Upper lobe of right lung (tissue), 1 donor: Measurements from ENCODE around the gene HPGDS. TPM values are rescaled to one million over a fixed set of nuclear protein-coding genes. Genes with fewer than 3 reads are reported as not detected.

Experiments
- ATAC-seq: fragments of 200-7000 bp; cut with Tn5 transposase; one replicate; pipeline ENCODE4 v1.9.1; 2020; ENCODE audit warnings: mild to moderate bottlenecking, moderate library complexity
- DNase-seq: peaks from one replicate; pipeline ENCODE4 v3.0.0-alpha.2; 2020
- H3K27ac ChIP-seq: fragments of 200-600 bp; one replicate; pipeline ENCODE4 v1.8.0; 2022
- H3K27me3 ChIP-seq: fragments of 200-600 bp; one replicate; pipeline ENCODE4 v1.8.0; 2022; ENCODE audit warnings: mild to moderate bottlenecking
- H3K36me3 ChIP-seq: fragments of 200-600 bp; one replicate; pipeline ENCODE4 v1.8.0; 2022
- H3K4me1 ChIP-seq: fragments of 200-600 bp; one replicate; pipeline ENCODE4 v1.8.0; 2022
- H3K4me3 ChIP-seq: fragments of 200-600 bp; one replicate; pipeline ENCODE4 v1.8.0; 2022; ENCODE audit warnings: mild to moderate bottlenecking
- H3K9me3 ChIP-seq: fragments of 200-600 bp; one replicate; pipeline ENCODE4 v1.8.0; 2022
- intact Hi-C: fragments of 100-400 bp; cut with DNase I; formaldehyde crosslinking; loops from one replicate; pipeline ENCODE4 v1.11.0; 2022
- total RNA-seq: library from RNA; stranded (reverse); fragmentation: NEBNext Ultra II Directional; extraction: Animal tissue kit (Norgen Biotek cat#: 25700); gene quantifications from one replicate; pipeline ENCODE4 v1.2.1, GENCODE V29; 2021
- TF ChIP-seq, protein P1 (sequence below): fragments of 200-600 bp; IDR thresholded peaks from one replicate; pipeline ENCODE4 v1.8.0; 2022; ENCODE audit warnings: antibody characterized with exemption
- donor health status: DM: no; HTN: yes; CAD: no; lungs with severe emphysema.

Gene HPGDS
- total RNA-seq, 1 donor from 2014 or later = 15.8 TPM

- ATAC-seq = no peak
- Histone ChIP-seq H3K4me1 (no peaks in the 10 kb centered on the region), H3K36me3 (no peaks in the 10 kb centered on the region), H3K4me3 (no peak overlapping the region), H3K27me3 (no peaks in the 10 kb centered on the region), H3K27ac (no peak overlapping the region), H3K9me3 (no peaks in the 10 kb centered on the region)
- DNase-seq = no peak
- TF ChIP-seq, protein P1, sequence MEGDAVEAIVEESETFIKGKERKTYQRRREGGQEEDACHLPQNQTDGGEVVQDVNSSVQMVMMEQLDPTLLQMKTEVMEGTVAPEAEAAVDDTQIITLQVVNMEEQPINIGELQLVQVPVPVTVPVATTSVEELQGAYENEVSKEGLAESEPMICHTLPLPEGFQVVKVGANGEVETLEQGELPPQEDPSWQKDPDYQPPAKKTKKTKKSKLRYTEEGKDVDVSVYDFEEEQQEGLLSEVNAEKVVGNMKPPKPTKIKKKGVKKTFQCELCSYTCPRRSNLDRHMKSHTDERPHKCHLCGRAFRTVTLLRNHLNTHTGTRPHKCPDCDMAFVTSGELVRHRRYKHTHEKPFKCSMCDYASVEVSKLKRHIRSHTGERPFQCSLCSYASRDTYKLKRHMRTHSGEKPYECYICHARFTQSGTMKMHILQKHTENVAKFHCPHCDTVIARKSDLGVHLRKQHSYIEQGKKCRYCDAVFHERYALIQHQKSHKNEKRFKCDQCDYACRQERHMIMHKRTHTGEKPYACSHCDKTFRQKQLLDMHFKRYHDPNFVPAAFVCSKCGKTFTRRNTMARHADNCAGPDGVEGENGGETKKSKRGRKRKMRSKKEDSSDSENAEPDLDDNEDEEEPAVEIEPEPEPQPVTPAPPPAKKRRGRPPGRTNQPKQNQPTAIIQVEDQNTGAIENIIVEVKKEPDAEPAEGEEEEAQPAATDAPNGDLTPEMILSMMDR = no peak
- intact Hi-C loops = no loop called here
Observed at GRCh38 chr4:94307231-94307871, 35.3 kb downstream of the HPGDS start.

DNA sequence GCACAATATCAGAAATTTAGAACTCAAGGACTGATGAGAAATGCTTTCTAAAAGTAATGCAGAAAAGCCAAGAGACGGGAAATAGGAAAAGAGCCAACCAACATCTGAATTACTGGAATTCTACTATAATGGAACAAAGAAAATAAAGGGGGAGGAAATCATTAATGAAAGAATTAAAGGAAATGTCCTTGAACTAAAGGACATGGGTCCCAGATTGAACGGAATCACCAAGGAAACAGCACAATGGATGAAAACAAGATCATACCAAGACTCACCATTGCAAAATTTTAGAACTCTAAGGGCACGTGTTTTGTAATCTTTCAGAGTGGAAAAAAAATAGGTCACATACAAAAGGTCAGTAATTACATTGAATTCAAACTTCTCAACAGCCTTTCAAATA, 35.9 kb downstream of the HPGDS start:
- H3K4me1 ChIP-seq = no peaks in the 10 kb centered on the region
- H3K27ac ChIP-seq = no peak overlapping the region
- DNase-seq = no peak
- H3K4me3 ChIP-seq = no peak overlapping the region
- intact Hi-C loops = no loop called here
- no peak for ATAC-seq
- TF ChIP-seq, protein P1 = no peak
- H3K36me3 ChIP-seq = no peaks in the 10 kb centered on the region
- no peaks in the 10 kb centered on the region for H3K9me3 ChIP-seq
- H3K27me3 ChIP-seq = no peaks in the 10 kb centered on the region

DNA sequence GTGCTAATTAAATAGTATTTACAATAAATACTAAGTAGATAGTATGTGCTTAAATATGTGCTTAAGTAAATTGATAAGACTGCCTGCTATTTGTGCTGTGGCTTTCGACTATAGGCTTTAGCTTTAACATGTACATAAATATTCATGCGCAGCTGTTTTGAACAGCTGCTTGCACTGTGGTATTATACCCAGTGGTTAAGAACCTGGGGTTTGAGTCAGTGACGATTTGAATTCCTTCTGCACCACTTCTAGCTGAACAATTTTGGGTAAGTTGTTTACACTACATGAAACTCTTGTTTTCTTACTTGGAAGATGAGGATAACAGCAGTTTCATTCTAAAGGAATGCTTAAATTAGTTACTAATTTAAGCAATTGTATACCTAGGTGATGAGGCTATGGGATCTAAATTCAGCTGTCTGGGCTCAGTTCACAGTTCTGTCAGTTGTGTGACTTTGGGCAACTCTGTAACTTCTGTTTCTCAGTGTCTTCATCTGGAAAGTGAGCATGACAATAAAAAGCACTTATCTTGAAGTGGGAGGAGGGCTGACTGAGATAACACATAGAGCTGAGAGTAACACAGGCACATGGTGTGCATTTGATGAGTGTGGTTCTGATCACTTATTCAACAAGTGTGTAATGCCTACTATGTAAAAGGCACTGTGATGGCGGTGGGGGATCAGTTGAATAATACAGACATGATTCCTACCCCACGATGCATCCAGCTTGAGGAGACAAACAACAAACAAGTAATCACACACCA, 37.0 kb downstream of the HPGDS start:
- Histone ChIP-seq H3K27me3 (no peaks in the 10 kb centered on the region), H3K4me1 (no peaks in the 10 kb centered on the region), H3K9me3 (no peaks in the 10 kb centered on the region), H3K4me3 (no peak overlapping the region), H3K36me3 (no peaks in the 10 kb centered on the region), H3K27ac (no peak overlapping the region)
- TF ChIP-seq, protein P1 = no peak
- intact Hi-C loops = no loop called here
- DNase-seq = no peak
- ATAC-seq = peak; percentile 55

DNA sequence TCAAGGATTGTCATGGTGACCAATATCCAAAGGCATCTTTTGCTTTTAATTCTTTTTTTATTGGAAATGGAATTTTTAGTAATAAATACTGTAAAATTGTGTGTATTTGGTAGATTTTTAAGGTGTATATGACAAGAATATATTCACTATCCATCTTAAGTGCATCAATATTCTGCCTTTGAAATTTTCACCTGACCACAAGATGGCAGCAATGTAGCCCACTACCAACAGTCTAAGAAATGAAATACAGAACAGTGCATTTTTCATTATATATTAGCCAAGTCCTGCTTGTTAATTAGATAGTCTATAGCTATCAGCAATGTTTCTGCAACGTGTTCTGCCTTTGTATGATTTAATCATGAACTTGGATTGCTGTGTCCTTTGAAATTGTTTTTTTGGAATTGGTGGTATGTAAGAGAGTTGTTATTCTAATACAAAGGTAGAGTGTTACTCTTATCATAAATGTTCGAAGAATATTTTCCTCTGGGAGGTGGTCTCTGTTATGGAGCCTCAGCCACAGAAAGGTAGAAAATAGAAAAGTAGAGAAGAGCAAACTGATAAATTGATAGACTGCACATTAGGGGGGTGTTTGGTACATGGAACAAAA, 38.2 kb downstream of the HPGDS start:
- intact Hi-C loops = no loop called here

DNA sequence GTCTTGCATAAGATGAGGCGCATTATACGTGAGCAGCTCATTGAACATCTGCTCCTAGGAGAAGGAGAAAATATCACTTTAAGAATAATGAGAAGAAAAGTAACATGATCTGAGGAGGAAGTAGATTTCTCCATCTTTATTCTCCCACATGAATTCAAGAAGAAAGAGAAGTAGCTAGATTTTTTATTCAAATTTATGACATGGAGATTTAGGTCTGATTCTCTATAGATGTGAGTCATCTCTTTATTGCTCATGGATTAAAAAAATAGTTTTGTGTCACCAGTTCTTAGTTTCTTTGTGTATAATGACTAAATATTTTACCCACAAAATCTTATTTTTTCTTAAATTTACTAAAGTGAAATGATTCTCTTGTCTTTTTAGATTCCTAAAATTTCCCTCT, 40.4 kb downstream of the HPGDS start:
- Histone ChIP-seq H3K4me1 (no peaks in the 10 kb centered on the region), H3K4me3 (no peak overlapping the region), H3K36me3 (no peaks in the 10 kb centered on the region), H3K9me3 (no peaks in the 10 kb centered on the region), H3K27me3 (no peaks in the 10 kb centered on the region), H3K27ac (no peak overlapping the region)
- TF ChIP-seq, protein P1 = no peak
- no peak for DNase-seq
- intact Hi-C loops = no loop called here
- ATAC-seq = no peak

More for the DNA sequence above, 38.2 kb downstream of the HPGDS start:
- Histone ChIP-seq H3K9me3 (no peaks in the 10 kb centered on the region), H3K27me3 (no peaks in the 10 kb centered on the region), H3K4me3 (no peak overlapping the region), H3K36me3 (no peaks in the 10 kb centered on the region), H3K4me1 (no peaks in the 10 kb centered on the region), H3K27ac (no peak overlapping the region)
- TF ChIP-seq, protein P1 = peak; percentile 56
- no peak for DNase-seq
- ATAC-seq = peak; percentile 65
